K562 (cell line): Measurements from ENCODE around the gene MEX3A. TPM values are rescaled to one million over a fixed set of nuclear protein-coding genes. Genes with fewer than 3 reads are reported as not detected.

Experiments used
- ATAC-seq: fragments of 200-7000 bp; cut with Tn5 transposase; 3 replicates; pipeline ENCODE4 v1.9.1; 2020; ENCODE audit warnings: moderate library complexity
- BruUV-seq: library from RNA; stranded (reverse); fragments of 400-500 nt; replicated peaks from 2 replicates; lab custom pipeline; 2021; lab: Mats Ljungman, UMichigan
- CTCF ChIA-PET: fragments of 300-600 bp; formaldehyde crosslinking; extraction: SDS; loops from one replicate; lab custom pipeline; 2021; ENCODE audit warnings: low intra/inter-chr PET ratio; lab: Yijun Ruan, JAX
- POLR2A ChIA-PET: fragments of 300-600, 350-650 bp; sonication (Branson Sonifier 250); formaldehyde crosslinking; extraction: SDS; loops from one replicate; lab custom pipeline; 2021; ENCODE audit warnings: antibody characterized with exemption, inconsistent platforms; lab: Yijun Ruan, JAX
- DNase-seq, 4 experiments: peaks; one replicate each; pipeline versions ENCODE4 v3.0.0 to v3.0.0-alpha.2; 2011 to 2018; ENCODE audit warnings: low spot score in 3 of 4, mixed read lengths in 3 of 4; ENCODE audit errors: extremely low read depth in 1 of 4
- FAIRE-seq: peaks from 2 replicates; lab custom pipeline; 2011; peaks lifted over from hg19 to GRCh38; lab: Jason Lieb, UNC
- H2AFZ ChIP-seq: 2 replicates; pipeline ENCODE4 v1.6.0; 2011; ENCODE audit warnings: low read depth, low read length, control low read depth, inconsistent platforms
- H3K27ac ChIP-seq: fragments of 200-600 bp; 3 replicates; pipeline ENCODE4 v1.8.0; 2011; ENCODE audit warnings: low read depth, mild to moderate bottlenecking, control low read depth, inconsistent platforms, low read length, moderate library complexity, mixed read lengths; ENCODE audit errors: extremely low read depth
- H3K27me3 ChIP-seq, 2 experiments: fragments of 300-600 bp in 1 of 2; 2 replicates in 1 of 2; 3 replicates in 1 of 2; pipeline versions ENCODE4 v1.6.0 to v1.8.0; 2011; ENCODE audit warnings: inconsistent platforms in 2 of 2, low read length in 2 of 2, mild to moderate bottlenecking in 1 of 2, mixed read lengths in 1 of 2, moderate library complexity in 1 of 2; ENCODE audit not compliant: control insufficient read depth in 2 of 2, insufficient read depth in 2 of 2
- H3K36me3 ChIP-seq: fragments of 300-600 bp; 3 replicates; pipeline ENCODE4 v1.8.0; 2011; ENCODE audit warnings: mild to moderate bottlenecking, low read length, inconsistent platforms; ENCODE audit not compliant: control insufficient read depth, insufficient read depth
- H3K4me1 ChIP-seq, 2 experiments: fragments of 200-600 bp in 1 of 2; replicated peaks in 1 of 2; 2 replicates in 1 of 2; 3 replicates in 1 of 2; pipeline versions ENCODE4 v1.5.1 to v1.8.0; 2011; ENCODE audit warnings: inconsistent platforms in 2 of 2, low read length in 2 of 2, mild to moderate bottlenecking in 1 of 2, mixed read lengths in 1 of 2, moderate library complexity in 1 of 2; ENCODE audit not compliant: control insufficient read depth in 2 of 2, insufficient read depth in 2 of 2
- H3K4me2 ChIP-seq: 2 replicates; pipeline ENCODE4 v1.6.1; 2011; ENCODE audit warnings: low read length, control low read depth, inconsistent platforms, mixed read lengths; ENCODE audit not compliant: insufficient read depth
- H3K4me3 ChIP-seq: fragments of 200-600 bp; sonication (generic), shearing (Covaris generic); 2 replicates; pipeline ENCODE4 v1.5.1; 2016; ENCODE audit warnings: control low read depth, inconsistent platforms
- H3K79me2 ChIP-seq: fragments of 200-600 bp; 3 replicates; pipeline ENCODE4 v1.8.0; 2011; ENCODE audit warnings: low read length, inconsistent platforms; ENCODE audit not compliant: control insufficient read depth, insufficient read depth
- H3K9ac ChIP-seq, 2 experiments: 2 replicates each; pipeline versions ENCODE4 v1.6.0 to v1.6.1; 2011; ENCODE audit warnings: low read depth in 2 of 2, low read length in 2 of 2, control low read depth in 1 of 2, inconsistent platforms in 1 of 2, mild to moderate bottlenecking in 1 of 2, mixed read lengths in 1 of 2; ENCODE audit not compliant: insufficient read depth in 1 of 2
- H3K9me1 ChIP-seq: one replicate; pipeline ENCODE4 v1.6.0; 2011; ENCODE audit warnings: inconsistent platforms, mild to moderate bottlenecking, low read length, moderate library complexity; ENCODE audit not compliant: control insufficient read depth, insufficient read depth
- H3K9me3 ChIP-seq: replicated peaks from 2 replicates; pipeline ENCODE4 v1.5.1; 2011; ENCODE audit warnings: low read depth, low read length, inconsistent platforms; ENCODE audit not compliant: control insufficient read depth, insufficient read depth
- H4K20me1 ChIP-seq: replicated peaks from 2 replicates; pipeline ENCODE4 v1.6.1; 2011; ENCODE audit warnings: low read length, inconsistent platforms, mixed read lengths; ENCODE audit not compliant: control insufficient read depth, insufficient read depth
- KDM1A ChIP-seq, 2 experiments: fragments of 450-650 bp; IDR thresholded peaks; 2 replicates each; pipeline ENCODE4 v1.6.1; 2016; ENCODE audit warnings: mild to moderate bottlenecking in 2 of 2
- ZSCAN29 ChIP-seq: fragments of 450-650 bp; IDR thresholded peaks from 2 replicates; pipeline ENCODE4 v1.6.1; 2017
- WGBS: fragments of 100-300 bp; shearing (Covaris generic); methylation state at CpG from one replicate; pipeline ENCODE4 v1.1.6; 2016; ENCODE audit warnings: low coverage, mixed read lengths; ENCODE audit not compliant: insufficient coverage; ENCODE audit errors: missing lambda C conversion rate; 5-methylcytosine and 5-hydroxymethylcytosine counted together
- in situ Hi-C: fragments of 300-500 bp; cut with MboI; formaldehyde crosslinking; loops from 4 replicates; pipeline ENCODE4 v1.15.0; 2018; ENCODE audit warnings: inconsistent platforms, mixed read lengths
- intact Hi-C: fragments of 100-400 bp; cut with micrococcal nuclease; formaldehyde crosslinking; loops from 2 replicates; pipeline ENCODE4 v1.14.2; 2022
- polyA plus RNA-seq, 8 experiments: library from polyadenylated mRNA; depleted of rRNA in 4 of 8; stranded (reverse) in 5 of 8; unstranded in 3 of 8; fragments of >200 nt; fragmentation: Nextera tagmentation in 2 of 8; fragmentation: Illumina TruSeq in 1 of 8; extraction: Ambion mirVana in 2 of 8; extraction: Trizol in 1 of 8; gene quantifications; 2 replicates each; pipeline versions ENCODE4 v1.2.1 to v1.2.3, GENCODE V29; 2011 to 2014; ENCODE audit warnings: inconsistent platforms in 1 of 8, missing spikeins in 1 of 8
- total RNA-seq, 7 experiments: library from RNA; depleted of rRNA in 6 of 7; stranded (reverse); fragments of >200 nt in 6 of 7; fragmentation: Illumina TruSeq in 2 of 7; extraction: Trizol in 2 of 7; gene quantifications; 2 replicates each; pipeline versions ENCODE4 v1.2.1 to v1.2.3, GENCODE V29; 2011 to 2021; ENCODE audit warnings: low replicate concordance in 1 of 7
- TF ChIP-seq, protein P1 (sequence below), 3 experiments: fragments of 200-800 bp in 1 of 3; sonication (Bioruptor generic) in 1 of 3; sonication (generic) in 1 of 3; formaldehyde crosslinking in 1 of 3; IDR thresholded peaks; 2 replicates each; pipeline versions ENCODE4 v1.6.1 to v1.8.0; 2016 to 2022; ENCODE audit warnings: mild to moderate bottlenecking in 2 of 3, missing compliant biosample characterization in 2 of 3, missing genetic modification characterization in 2 of 3, missing genetic modification reagents in 1 of 3

The MEX3A gene
- total and polyA plus RNA-seq, 9 of the 15 experiments (the other 6 are each of a cell fraction or from before 2014, with no cell fraction given), result 0.36 to 13.7 (median 5.2) TPM

DNA sequence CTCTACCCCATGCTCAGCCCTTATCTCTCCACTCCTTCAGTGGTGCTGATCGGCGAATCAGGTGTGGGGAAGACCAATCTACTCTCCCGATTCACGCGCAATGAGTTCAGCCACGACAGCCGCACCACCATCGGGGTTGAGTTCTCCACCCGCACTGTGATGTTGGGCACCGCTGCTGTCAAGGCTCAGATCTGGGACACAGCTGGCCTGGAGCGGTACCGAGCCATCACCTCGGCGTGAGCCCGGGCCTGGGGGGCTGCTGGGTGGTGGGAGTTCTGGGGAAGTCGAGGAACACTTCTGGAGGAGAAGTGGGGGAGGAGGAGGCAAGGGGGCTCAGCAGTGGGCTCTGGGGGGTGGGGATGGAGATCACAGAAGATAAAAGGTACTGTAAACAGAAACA, 16.4 kb downstream of the MEX3A start:
- DNase-seq, result no peak
- FAIRE-seq, result no peak
- CTCF ChIA-PET, result interaction anchor here (1.1 to 1.2 kb wide), 3 partner anchors 40 to 130 kb away, joined by 5 to 7 read pairs (median 5); no protein-coding TSS in a partner anchor
- no peak overlapping the region for H3K27ac ChIP-seq
- H3K27me3 ChIP-seq, result no peaks in the 10 kb centered on the region
- H3K4me2 ChIP-seq, result no peak overlapping the region
- peak overlapping the region; percentile 29 for H2AFZ ChIP-seq
- no peaks in the 10 kb centered on the region for H4K20me1 ChIP-seq
- H3K79me2 ChIP-seq, result no peaks in the 10 kb centered on the region
- intact Hi-C loops (loop anchor here (1.0 to 5.0 kb wide), 4 partner anchors 39 to 329 kb away; no protein-coding TSS in a partner anchor), in situ Hi-C loops (loop anchor here (5.0 kb wide), 1 partner anchor 134 kb away; the partner anchor contains the start of gene KHDC4)
- TF ChIP-seq, protein P1, sequence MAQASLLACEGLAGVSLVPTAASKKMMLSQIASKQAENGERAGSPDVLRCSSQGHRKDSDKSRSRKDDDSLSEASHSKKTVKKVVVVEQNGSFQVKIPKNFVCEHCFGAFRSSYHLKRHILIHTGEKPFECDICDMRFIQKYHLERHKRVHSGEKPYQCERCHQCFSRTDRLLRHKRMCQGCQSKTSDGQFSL (CRISPR knock-in tag; IDR thresholded peaks at IDR 0.05), result peak; percentile 62
- TF ChIP-seq, protein P1 (tag; IDR thresholded peaks at IDR 0.05), result no peak
- TF ChIP-seq ZSCAN29 (no peak), KDM1A (IDR thresholded peaks at IDR 0.05) (0 out of 4 replicates have a peak, but pooled peaks of 1 of the 2 experiments have one; percentile 10)
- no peak overlapping the region for H3K4me3 ChIP-seq
- POLR2A ChIA-PET, result interaction anchor here (0.5 to 2.5 kb wide), 6 partner anchors 9 to 136 kb away, joined by 3 to 9 read pairs (median 4); partner anchors contain the start of gene KHDC4
- no peak for ATAC-seq
- 46% methylated on average over 16 of the region's 16 CpGs for WGBS
- BruUV-seq, result no TSS peak
- no peaks in the 10 kb centered on the region for H3K9me1 ChIP-seq
- H3K4me1 ChIP-seq, result peaks cover 6 to 17% of the 10 kb centered on the region in 2 experiments; a peak in 4 of 5 replicates
- H3K9ac ChIP-seq, result peak overlapping the region in 1 of 2 experiments; percentile 55; a peak in 1 of 4 replicates
- no peaks in the 10 kb centered on the region for H3K9me3 ChIP-seq
- no peaks in the 10 kb centered on the region for H3K36me3 ChIP-seq
